Activated CD4-positive, alpha-beta T cell treated with anti-CD3 and anti-CD28 coated beads, Interleukin-2, amount 10 ng/mL, durations not matched to agents 7 days and 5 days (primary cell): Measurements from ENCODE around the gene KSR2. TPM values are rescaled to one million over a fixed set of nuclear protein-coding genes. Genes with fewer than 3 reads are reported as not detected.

ENCODE experiments used
- CTCF ChIA-PET: fragments of 350-600 bp; sonication (Branson Sonifier 250); formaldehyde crosslinking; loops from one replicate; lab custom pipeline; 2021; ENCODE audit warnings: antibody characterized with exemption; lab: Charles Lee
- POLR2A ChIA-PET: fragments of 350-600 bp; sonication (Branson Sonifier 250); formaldehyde crosslinking; loops from one replicate; lab custom pipeline; 2021; ENCODE audit warnings: antibody characterized with exemption; lab: Charles Lee
- DNase-seq: peaks from one replicate; pipeline ENCODE4 v3.0.0-alpha.2; 2020
- H3K27ac Mint-ChIP-seq: one replicate; pipeline ENCODE4 v1.8.0; 2021; ENCODE audit warnings: mild to moderate bottlenecking, moderate library complexity, mixed read lengths
- H3K27me3 Mint-ChIP-seq: one replicate; pipeline ENCODE4 v1.8.0; 2021; ENCODE audit warnings: mixed read lengths
- H3K36me3 Mint-ChIP-seq: one replicate; pipeline ENCODE4 v1.8.0; 2021; ENCODE audit warnings: low read depth, mixed read lengths
- H3K4me1 Mint-ChIP-seq: one replicate; pipeline ENCODE4 v1.8.0; 2021; ENCODE audit warnings: mixed read lengths
- H3K4me3 Mint-ChIP-seq: one replicate; pipeline ENCODE4 v1.8.0; 2021; ENCODE audit warnings: mild to moderate bottlenecking, moderate library complexity, mixed read lengths
- H3K9me3 Mint-ChIP-seq: one replicate; pipeline ENCODE4 v1.8.0; 2021; ENCODE audit warnings: mixed read lengths
- total RNA-seq, 2 experiments: library from RNA; stranded (reverse); gene quantifications; one replicate each; pipeline ENCODE4 v1.2.3, GENCODE V29; 2021

KSR2 gene
- total RNA-seq, 2 experiments from 2014 or later = 0.04 to 0.15 TPM

GRCh38 chr12:117417004-117417403 lies 551.8 kb downstream of the KSR2 start:
- no peaks in the 10 kb centered on the region for H3K9me3 Mint-ChIP-seq
- H3K4me1 Mint-ChIP-seq = no peaks in the 10 kb centered on the region
- no peak overlapping the region for H3K27ac Mint-ChIP-seq
- no peak overlapping the region for H3K4me3 Mint-ChIP-seq
- H3K27me3 Mint-ChIP-seq = no peaks in the 10 kb centered on the region
- no peaks in the 10 kb centered on the region for H3K36me3 Mint-ChIP-seq
- DNase-seq = no peak
- CTCF ChIA-PET = no interaction called here
- POLR2A ChIA-PET = no interaction called here

GRCh38 chr12:117412465-117413188 lies 556.2 kb downstream of the KSR2 start:
- Mint-ChIP-seq H3K4me3 (no peak overlapping the region), H3K36me3 (no peaks in the 10 kb centered on the region), H3K27me3 (no peaks in the 10 kb centered on the region), H3K27ac (no peak overlapping the region), H3K4me1 (no peaks in the 10 kb centered on the region), H3K9me3 (no peaks in the 10 kb centered on the region)
- POLR2A ChIA-PET = no interaction called here
- DNase-seq = no peak
- CTCF ChIA-PET = no interaction called here

GRCh38 chr12:117409286-117409685 lies 559.5 kb downstream of the KSR2 start:
- H3K4me3 Mint-ChIP-seq = no peak overlapping the region
- no peaks in the 10 kb centered on the region for H3K36me3 Mint-ChIP-seq

GRCh38 chr12:117408161-117408791 lies 560.5 kb downstream of the KSR2 start:
- Mint-ChIP-seq H3K4me1 (no peaks in the 10 kb centered on the region), H3K36me3 (no peaks in the 10 kb centered on the region), H3K27me3 (no peaks in the 10 kb centered on the region), H3K27ac (no peak overlapping the region), H3K4me3 (no peak overlapping the region), H3K9me3 (no peaks in the 10 kb centered on the region)
- ChIA-PET CTCF (no interaction called here), POLR2A (no interaction called here)
- DNase-seq = no peak

More at GRCh38 chr12:117409286-117409685, 559.5 kb downstream of the KSR2 start:
- ChIA-PET CTCF (no interaction called here), POLR2A (no interaction called here)
- H3K27me3 Mint-ChIP-seq = no peaks in the 10 kb centered on the region
- DNase-seq = no peak
- no peak overlapping the region for H3K27ac Mint-ChIP-seq
- no peaks in the 10 kb centered on the region for H3K9me3 Mint-ChIP-seq
- no peaks in the 10 kb centered on the region for H3K4me1 Mint-ChIP-seq

GRCh38 chr12:117404940-117405339 lies 563.9 kb downstream of the KSR2 start:
- no peak for DNase-seq

GRCh38 chr12:117404203-117404853 lies 564.5 kb downstream of the KSR2 start:
- POLR2A ChIA-PET = no interaction called here
- Mint-ChIP-seq H3K36me3 (no peaks in the 10 kb centered on the region), H3K4me3 (no peak overlapping the region), H3K27me3 (no peaks in the 10 kb centered on the region), H3K9me3 (peaks cover 5% of the 10 kb centered on the region), H3K27ac (no peak overlapping the region), H3K4me1 (no peaks in the 10 kb centered on the region)
- CTCF ChIA-PET = no interaction called here
- no peak for DNase-seq

More at GRCh38 chr12:117404940-117405339, 563.9 kb downstream of the KSR2 start:
- ChIA-PET CTCF (no interaction called here), POLR2A (no interaction called here)
- Mint-ChIP-seq H3K36me3 (no peaks in the 10 kb centered on the region), H3K27me3 (no peaks in the 10 kb centered on the region), H3K4me1 (no peaks in the 10 kb centered on the region), H3K4me3 (no peak overlapping the region), H3K9me3 (peaks cover 5% of the 10 kb centered on the region), H3K27ac (no peak overlapping the region)

GRCh38 chr12:117403586-117404139 lies 565.1 kb downstream of the KSR2 start:
- POLR2A ChIA-PET = no interaction called here
- Mint-ChIP-seq H3K9me3 (peaks cover 5% of the 10 kb centered on the region), H3K36me3 (no peaks in the 10 kb centered on the region), H3K27me3 (no peaks in the 10 kb centered on the region), H3K4me1 (no peaks in the 10 kb centered on the region), H3K27ac (no peak overlapping the region), H3K4me3 (no peak overlapping the region)
- CTCF ChIA-PET = no interaction called here
- no peak for DNase-seq

Other genes starting within 250 kb of the KSR2 start
- gene RFC5, start 47.7 kb upstream of the KSR2 start, total RNA-seq = 10 to 100 TPM; 41.9 to 45.1 TPM
- gene WSB2, start 92.2 kb upstream of the KSR2 start, total RNA-seq = 10 to 100 TPM; 44.3 to 46.4 TPM
- 1 to 10 TPM; 6.4 to 6.7 TPM for gene VSIG10, start 135.0 kb upstream of the KSR2 start, total RNA-seq
- 100 to 1,000 TPM in 1 of 2 experiments, 10 to 100 TPM in 1; 96.3 to 104 TPM for gene PEBP1, start 167.1 kb upstream of the KSR2 start, total RNA-seq